ENCODE data around the gene AGPAT2. TPM values are rescaled to one million over a fixed set of nuclear protein-coding genes. Genes with fewer than 3 reads are reported as not detected.

AGPAT2 gene
- polyA plus RNA-seq, 2 donors: 90.7 to 100 TPM

- Histone ChIP-seq H3K9me3 (ENCODE audit: control insufficient read depth in 2 of 2, insufficient read depth in 1 of 2, low read depth in 1 of 2, low read length in 1 of 2) (no peaks in the 10 kb centered on the region), H3K36me3 (ENCODE audit: control insufficient read depth in 2 of 2, insufficient read depth in 2 of 2, low read length in 1 of 2) (no peaks in the 10 kb centered on the region), H3K27me3 (ENCODE audit: control insufficient read depth in 1 of 2, insufficient read depth in 2 of 2, low read length in 2 of 2) (peaks cover 0 to 10% of the 10 kb centered on the region in 2 donors), H3K27ac (ENCODE audit: low read depth in 2 of 2, low read length in 1 of 2) (peak overlapping the region in 1 of 2 donors; percentile 1), H3K4me1 (ENCODE audit: control insufficient read depth in 2 of 2, insufficient read depth in 2 of 2, low read length in 1 of 2) (peaks cover 0 to 2% of the 10 kb centered on the region in 2 donors), H3K4me3 (ENCODE audit: low read depth in 1 of 2, low read length in 2 of 2) (peak overlapping the region; percentile 41 to 56)
- 22 to 24% methylated on average over 33 to 35 of the region's 35 CpGs for WGBS, 2 donors
Observed at GRCh38 chr9:136666372-136667213, 20.7 kb downstream of the AGPAT2 start.

- peaks cover 0 to 10% of the 10 kb centered on the region in 2 donors for H3K27me3 ChIP-seq (ENCODE audit: control insufficient read depth in 1 of 2, insufficient read depth in 2 of 2, low read length in 2 of 2)
Observed at GRCh38 chr9:136665704-136666371, 21.4 kb downstream of the AGPAT2 start.

GRCh38 chr9:136665111-136665703 is 22.1 kb downstream of the AGPAT2 start:
- Histone ChIP-seq H3K9me3 (ENCODE audit: control insufficient read depth in 2 of 2, insufficient read depth in 1 of 2, low read depth in 1 of 2, low read length in 1 of 2) (no peaks in the 10 kb centered on the region), H3K27ac (ENCODE audit: low read depth in 2 of 2, low read length in 1 of 2) (peak overlapping the region; percentile 0 to 32), H3K36me3 (ENCODE audit: control insufficient read depth in 2 of 2, insufficient read depth in 2 of 2, low read length in 1 of 2) (no peaks in the 10 kb centered on the region), H3K4me1 (ENCODE audit: control insufficient read depth in 2 of 2, insufficient read depth in 2 of 2, low read length in 1 of 2) (peaks cover 0 to 2% of the 10 kb centered on the region in 2 donors), H3K4me3 (ENCODE audit: low read depth in 1 of 2, low read length in 2 of 2) (peak overlapping the region; percentile 46 to 56), H3K27me3 (ENCODE audit: control insufficient read depth in 1 of 2, insufficient read depth in 2 of 2, low read length in 2 of 2) (peaks cover 0 to 10% of the 10 kb centered on the region in 2 donors)
- WGBS, 2 donors: 10 to 12% methylated on average over 43 to 49 of the region's 49 CpGs

More at GRCh38 chr9:136665704-136666371, 21.4 kb downstream of the AGPAT2 start:
- H3K27ac ChIP-seq (ENCODE audit: low read depth in 2 of 2, low read length in 1 of 2): no peak overlapping the region
- H3K4me1 ChIP-seq (ENCODE audit: control insufficient read depth in 2 of 2, insufficient read depth in 2 of 2, low read length in 1 of 2): peaks cover 0 to 2% of the 10 kb centered on the region in 2 donors
- 0 to 1% methylated on average over 9 to 109 of the region's 109 CpGs for WGBS, 2 donors
- no peaks in the 10 kb centered on the region for H3K36me3 ChIP-seq (ENCODE audit: control insufficient read depth in 2 of 2, insufficient read depth in 2 of 2, low read length in 1 of 2)
- no peaks in the 10 kb centered on the region for H3K9me3 ChIP-seq (ENCODE audit: control insufficient read depth in 2 of 2, insufficient read depth in 1 of 2, low read depth in 1 of 2, low read length in 1 of 2)
- H3K4me3 ChIP-seq (ENCODE audit: low read depth in 1 of 2, low read length in 2 of 2): peak overlapping the region; percentile 41 to 56

GRCh38 chr9:136664000-136664915 is 23.0 kb downstream of the AGPAT2 start:
- peak overlapping the region; percentile 58 to 67 for H3K27ac ChIP-seq (ENCODE audit: low read depth in 2 of 2, low read length in 1 of 2)
- H3K36me3 ChIP-seq (ENCODE audit: control insufficient read depth in 2 of 2, insufficient read depth in 2 of 2, low read length in 1 of 2): no peaks in the 10 kb centered on the region
- peak overlapping the region; percentile 17 to 46 for H3K4me3 ChIP-seq (ENCODE audit: low read depth in 1 of 2, low read length in 2 of 2)
- no peaks in the 10 kb centered on the region for H3K9me3 ChIP-seq (ENCODE audit: control insufficient read depth in 2 of 2, insufficient read depth in 1 of 2, low read depth in 1 of 2, low read length in 1 of 2)
- peaks cover 0 to 13% of the 10 kb centered on the region in 2 donors for H3K27me3 ChIP-seq (ENCODE audit: control insufficient read depth in 1 of 2, insufficient read depth in 2 of 2, low read length in 2 of 2)
- WGBS, 2 donors: 80 to 84% methylated on average over 26 to 27 of the region's 27 CpGs
- H3K4me1 ChIP-seq (ENCODE audit: control insufficient read depth in 2 of 2, insufficient read depth in 2 of 2, low read length in 1 of 2): peaks cover 0 to 2% of the 10 kb centered on the region in 2 donors

- H3K27ac ChIP-seq (ENCODE audit: low read depth in 2 of 2, low read length in 1 of 2): peak within 1 kb of the TSS; percentile 34 to 76
- WGBS, 2 donors: 72 to 73% methylated on average over 35 to 38 of the region's 38 CpGs
- H3K4me3 ChIP-seq (ENCODE audit: low read depth in 1 of 2, low read length in 2 of 2): peak within 1 kb of the TSS; percentile 8 to 46
- no peaks in the 10 kb centered on the region for H3K9me3 ChIP-seq (ENCODE audit: control insufficient read depth in 2 of 2, insufficient read depth in 1 of 2, low read depth in 1 of 2, low read length in 1 of 2)
- H3K27me3 ChIP-seq (ENCODE audit: control insufficient read depth in 1 of 2, insufficient read depth in 2 of 2, low read length in 2 of 2): peaks cover 0 to 21% of the 10 kb centered on the region in 2 donors
- peaks cover 0 to 2% of the 10 kb centered on the region in 2 donors for H3K4me1 ChIP-seq (ENCODE audit: control insufficient read depth in 2 of 2, insufficient read depth in 2 of 2, low read length in 1 of 2)
- H3K36me3 ChIP-seq (ENCODE audit: control insufficient read depth in 2 of 2, insufficient read depth in 2 of 2, low read length in 1 of 2): no peaks in the 10 kb centered on the region
Observed at GRCh38 chr9:136662656-136663581, 24.3 kb downstream of the AGPAT2 start, which contains the start of gene EGFL7. TSS of gene EGFL7 (plus strand) at chr9:136662916. CDS start at chr9:136668283, 5,367 bp downstream.

GRCh38 chr9:136662326-136662655 is 25.0 kb downstream of the AGPAT2 start:
- H3K27ac ChIP-seq (ENCODE audit: low read depth in 2 of 2, low read length in 1 of 2): peak overlapping the region; percentile 34 to 76
- no peak overlapping the region for H3K4me3 ChIP-seq (ENCODE audit: low read depth in 1 of 2, low read length in 2 of 2)
- whole genome bisulfite sequencing, 2 donors: 69 to 74% methylated on average over 10 of the region's 10 CpGs
- peaks cover 0 to 21% of the 10 kb centered on the region in 2 donors for H3K27me3 ChIP-seq (ENCODE audit: control insufficient read depth in 1 of 2, insufficient read depth in 2 of 2, low read length in 2 of 2)
- H3K4me1 ChIP-seq (ENCODE audit: control insufficient read depth in 2 of 2, insufficient read depth in 2 of 2, low read length in 1 of 2): peaks cover 0 to 2% of the 10 kb centered on the region in 2 donors
- no peaks in the 10 kb centered on the region for H3K9me3 ChIP-seq (ENCODE audit: control insufficient read depth in 2 of 2, insufficient read depth in 1 of 2, low read depth in 1 of 2, low read length in 1 of 2)
- H3K36me3 ChIP-seq (ENCODE audit: control insufficient read depth in 2 of 2, insufficient read depth in 2 of 2, low read length in 1 of 2): no peaks in the 10 kb centered on the region

- H3K27me3 ChIP-seq (ENCODE audit: control insufficient read depth in 1 of 2, insufficient read depth in 2 of 2, low read length in 2 of 2): peaks cover 0 to 19% of the 10 kb centered on the region in 2 donors
- no peaks in the 10 kb centered on the region for H3K9me3 ChIP-seq (ENCODE audit: control insufficient read depth in 2 of 2, insufficient read depth in 1 of 2, low read depth in 1 of 2, low read length in 1 of 2)
- no peak overlapping the region for H3K4me3 ChIP-seq (ENCODE audit: low read depth in 1 of 2, low read length in 2 of 2)
- 70 to 77% methylated on average over 20 to 22 of the region's 22 CpGs for WGBS, 2 donors
- peaks cover 0 to 2% of the 10 kb centered on the region in 2 donors for H3K4me1 ChIP-seq (ENCODE audit: control insufficient read depth in 2 of 2, insufficient read depth in 2 of 2, low read length in 1 of 2)
- no peaks in the 10 kb centered on the region for H3K36me3 ChIP-seq (ENCODE audit: control insufficient read depth in 2 of 2, insufficient read depth in 2 of 2, low read length in 1 of 2)
- peak overlapping the region in 1 of 2 donors; percentile 76 for H3K27ac ChIP-seq (ENCODE audit: low read depth in 2 of 2, low read length in 1 of 2)
Observed at GRCh38 chr9:136661641-136662325, 25.5 kb downstream of the AGPAT2 start.
